ENCODE results near the gene FAM25G. TPM values are rescaled to one million over a fixed set of nuclear protein-coding genes. Genes with fewer than 3 reads are reported as not detected.
"Not testable (repeated sequence)": the region's sequence is repeated elsewhere in the genome, so short reads cannot be mapped to it uniquely, and the experiment has no call there.

FAM25G gene
- polyA plus RNA-seq, 1 of the 3 experiments (the other 2 are of a cell fraction) = not detected

DNA sequence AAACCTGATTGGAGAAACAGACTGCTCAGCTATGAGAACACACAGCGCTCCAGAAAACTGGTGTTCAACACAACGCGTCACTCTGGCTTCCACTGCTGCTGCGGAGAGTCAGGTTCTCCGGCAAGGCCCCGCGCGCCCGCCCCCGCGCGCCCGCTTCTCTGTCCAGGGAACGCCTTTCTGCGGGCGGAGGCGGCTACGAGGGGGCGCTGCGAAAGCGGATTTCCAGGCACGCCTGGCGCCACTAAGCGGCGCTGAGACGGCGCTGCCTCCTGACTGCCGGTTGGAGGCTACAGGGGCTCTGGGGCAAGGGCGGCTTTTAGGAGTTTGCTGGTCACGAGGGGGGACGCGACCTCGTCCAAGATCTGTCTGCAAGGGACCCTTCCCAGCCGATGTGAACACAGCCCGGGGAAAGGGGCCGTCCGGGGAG, 30.2 kb downstream of the FAM25G start:
- H3K36me3 ChIP-seq (replicated peaks in 1 of 2; ENCODE audit: control insufficient read depth in 1 of 2, insufficient read depth in 2 of 2, low read length in 1 of 2); H3K9me3 ChIP-seq; POLR2A ChIA-PET; H3F3A ChIP-seq (replicated peaks; ENCODE audit: insufficient read depth); H3K27me3 ChIP-seq (ENCODE audit: insufficient read depth); DNase-seq; CTCF ChIA-PET; H3K4me1 ChIP-seq (ENCODE audit: control insufficient read depth in 1 of 2, insufficient read depth in 2 of 2, low read depth in 1 of 2, low read length in 1 of 2); H3K9me2 ChIP-seq; H3K79me2 ChIP-seq (ENCODE audit: insufficient read depth); H4K20me1 ChIP-seq (ENCODE audit: insufficient read depth): not testable (repeated sequence)
- WGBS (ENCODE audit: low lambda C conversion rate) = 6% methylated on average over 19 of the region's 37 CpGs
- Histone ChIP-seq H3K4me3 (ENCODE audit: low read depth in 2 of 2, low read length in 1 of 2) (peak overlapping the region in 1 of 2 experiments; percentile 21; a peak in 2 of 4 replicates), H3K9ac (peak overlapping the region; percentile 52; the same call in 1 of the 2 replicates), H3K4me2 (peak overlapping the region; percentile 55; the same call in 1 of the 2 replicates), H3K27ac (ENCODE audit: low read depth in 2 of 2, low read length in 1 of 2) (peak overlapping the region in 1 of 2 experiments; percentile 61; a peak in 2 of 4 replicates), H2AFZ (ENCODE audit: low read depth) (peak overlapping the region; percentile 74; the same call in 1 of the 2 replicates)
- TF ChIP-seq RAD21 (IDR thresholded peaks at IDR 0.05; ENCODE audit: low read length) = peak; percentile 26; the same call in 1 of the 2 replicates

DNA sequence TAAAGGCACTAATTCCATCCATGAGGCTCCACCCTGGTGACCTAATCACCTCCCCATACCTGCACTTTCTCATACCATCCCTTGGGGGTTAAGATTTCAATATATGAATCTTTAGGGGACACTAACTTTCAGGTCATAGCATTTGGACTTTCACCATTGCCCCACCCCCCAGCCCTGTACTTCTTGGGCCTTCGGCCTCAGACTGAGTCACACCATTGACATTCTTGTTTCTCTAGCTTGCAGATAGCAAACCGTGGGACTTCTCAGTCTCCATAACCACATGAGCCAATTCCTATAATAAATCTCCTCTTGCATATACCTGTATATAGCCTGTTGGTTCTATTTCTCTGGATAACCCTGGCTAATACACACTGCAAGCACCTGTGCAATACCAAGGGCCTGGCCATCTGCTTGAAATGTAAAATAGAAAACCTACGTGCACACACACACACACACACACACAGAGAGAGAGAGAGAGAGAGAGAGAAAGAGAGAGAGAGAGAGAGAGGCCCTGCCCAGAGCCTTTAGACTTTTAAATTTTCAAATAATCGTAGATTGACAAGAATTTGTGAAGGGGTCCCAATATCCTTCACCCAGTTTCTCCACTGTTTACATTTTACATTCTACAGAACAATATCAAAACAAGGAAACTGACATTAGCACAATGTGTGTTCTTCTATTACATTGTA, 32.9 kb downstream of the FAM25G start:
- POLR2A ChIA-PET = no interaction called here
- no peaks in the 10 kb centered on the region for H3K9me3 ChIP-seq
- H4K20me1 ChIP-seq (ENCODE audit: insufficient read depth) = no peaks in the 10 kb centered on the region
- H3K9me2 ChIP-seq = no peaks in the 10 kb centered on the region
- H3F3A ChIP-seq (replicated peaks; ENCODE audit: insufficient read depth) = no peaks in the 10 kb centered on the region
- H3K36me3 ChIP-seq (replicated peaks in 1 of 2; ENCODE audit: control insufficient read depth in 1 of 2, insufficient read depth in 2 of 2, low read length in 1 of 2) = no peaks in the 10 kb centered on the region
- H3K27ac ChIP-seq (ENCODE audit: low read depth in 2 of 2, low read length in 1 of 2) = no peak overlapping the region
- peaks cover 0 to 3% of the 10 kb centered on the region in 2 experiments; a peak in 1 of 4 replicates for H3K4me1 ChIP-seq (ENCODE audit: control insufficient read depth in 1 of 2, insufficient read depth in 2 of 2, low read depth in 1 of 2, low read length in 1 of 2)
- 48% methylated on average over 4 of the region's 4 CpGs for WGBS (ENCODE audit: low lambda C conversion rate)
- no peaks in the 10 kb centered on the region for H3K79me2 ChIP-seq (ENCODE audit: insufficient read depth)
- no peak overlapping the region for H3K4me2 ChIP-seq
- TF ChIP-seq FOSL2 (IDR thresholded peaks at IDR 0.05; ENCODE audit: borderline replicate concordance, low read depth) (peak; percentile 30; the same call in 1 of the 2 replicates), NRF1 (IDR thresholded peaks at IDR 0.05; ENCODE audit: low read depth, low read length) (no peak)
- peak overlapping the region; percentile 70; the same call in 1 of the 2 replicates for H2AFZ ChIP-seq (ENCODE audit: low read depth)
- DNase-seq = no peak
- no peak overlapping the region for H3K9ac ChIP-seq
- H3K27me3 ChIP-seq (ENCODE audit: insufficient read depth) = no peaks in the 10 kb centered on the region
- CTCF ChIA-PET = no interaction called here
- H3K4me3 ChIP-seq (ENCODE audit: low read depth in 2 of 2, low read length in 1 of 2) = no peak overlapping the region

DNA sequence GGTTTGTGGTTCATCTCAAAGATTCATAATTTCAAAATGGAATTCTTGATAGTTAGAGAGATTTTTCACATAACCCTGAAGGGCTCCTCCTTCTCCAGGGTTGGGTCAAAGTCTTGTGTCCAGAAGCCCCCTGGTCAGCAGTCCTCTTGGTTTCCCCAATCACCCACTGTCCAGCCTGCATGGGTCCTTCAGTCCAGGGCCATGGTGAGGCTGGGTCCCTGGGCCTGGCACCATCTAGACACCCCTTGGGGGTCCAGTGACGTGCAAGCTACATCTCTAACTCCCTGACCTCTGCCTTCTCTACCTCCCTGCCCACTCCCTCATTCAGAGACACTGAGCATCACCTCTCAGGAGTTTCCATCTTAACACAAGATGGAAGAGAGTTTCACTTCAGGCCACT, 33.7 kb downstream of the FAM25G start:
- no peak overlapping the region for H3K4me2 ChIP-seq
- CTCF ChIA-PET = no interaction called here
- no peak overlapping the region for H3K9ac ChIP-seq
- no peaks in the 10 kb centered on the region for H3K27me3 ChIP-seq (ENCODE audit: insufficient read depth)
- H4K20me1 ChIP-seq (ENCODE audit: insufficient read depth) = no peaks in the 10 kb centered on the region
- WGBS (ENCODE audit: low lambda C conversion rate) = 86% methylated on average over 1 of the region's 1 CpG
- no peak overlapping the region; the same call in 1 of the 2 replicates for H2AFZ ChIP-seq (ENCODE audit: low read depth)
- no peak for DNase-seq
- H3F3A ChIP-seq (replicated peaks; ENCODE audit: insufficient read depth) = no peaks in the 10 kb centered on the region
- H3K27ac ChIP-seq (ENCODE audit: low read depth in 2 of 2, low read length in 1 of 2) = no peak overlapping the region
- H3K36me3 ChIP-seq (replicated peaks in 1 of 2; ENCODE audit: control insufficient read depth in 1 of 2, insufficient read depth in 2 of 2, low read length in 1 of 2) = no peaks in the 10 kb centered on the region
- no peaks in the 10 kb centered on the region for H3K79me2 ChIP-seq (ENCODE audit: insufficient read depth)
- POLR2A ChIA-PET = no interaction called here
- no peaks in the 10 kb centered on the region for H3K9me2 ChIP-seq
- no peak overlapping the region for H3K4me3 ChIP-seq (ENCODE audit: low read depth in 2 of 2, low read length in 1 of 2)
- no peaks in the 10 kb centered on the region for H3K9me3 ChIP-seq
- H3K4me1 ChIP-seq (ENCODE audit: control insufficient read depth in 1 of 2, insufficient read depth in 2 of 2, low read depth in 1 of 2, low read length in 1 of 2) = peaks cover 0 to 3% of the 10 kb centered on the region in 2 experiments; a peak in 1 of 4 replicates
- TF ChIP-seq EZH2phosphoT487 (IDR thresholded peaks at IDR 0.05; ENCODE audit: borderline replicate concordance, low read depth) (no peak), GATA2 (CRISPR knock-in tag; IDR thresholded peaks at IDR 0.05) (no peak), JUND (IDR thresholded peaks at IDR 0.05) (no peak), TCF12 (IDR thresholded peaks at IDR 0.05) (no peak), SMC3 (IDR thresholded peaks at IDR 0.05; ENCODE audit: low read depth, low read length) (no peak), EP300 (IDR thresholded peaks at IDR 0.05; ENCODE audit: borderline replicate concordance in 1 of 2, low read depth in 1 of 2, low read length in 1 of 2) (no peak), FOXM1 (IDR thresholded peaks at IDR 0.05; ENCODE audit: low read depth) (no peak), RCOR1 (IDR thresholded peaks at IDR 0.05; ENCODE audit: low read length) (no peak), SIN3A (IDR thresholded peaks at IDR 0.05; ENCODE audit: borderline replicate concordance, low read depth, low read length) (no peak), FOXJ3 (CRISPR knock-in tag; IDR thresholded peaks at IDR 0.05) (no peak)
- TF ChIP-seq, protein P1, sequence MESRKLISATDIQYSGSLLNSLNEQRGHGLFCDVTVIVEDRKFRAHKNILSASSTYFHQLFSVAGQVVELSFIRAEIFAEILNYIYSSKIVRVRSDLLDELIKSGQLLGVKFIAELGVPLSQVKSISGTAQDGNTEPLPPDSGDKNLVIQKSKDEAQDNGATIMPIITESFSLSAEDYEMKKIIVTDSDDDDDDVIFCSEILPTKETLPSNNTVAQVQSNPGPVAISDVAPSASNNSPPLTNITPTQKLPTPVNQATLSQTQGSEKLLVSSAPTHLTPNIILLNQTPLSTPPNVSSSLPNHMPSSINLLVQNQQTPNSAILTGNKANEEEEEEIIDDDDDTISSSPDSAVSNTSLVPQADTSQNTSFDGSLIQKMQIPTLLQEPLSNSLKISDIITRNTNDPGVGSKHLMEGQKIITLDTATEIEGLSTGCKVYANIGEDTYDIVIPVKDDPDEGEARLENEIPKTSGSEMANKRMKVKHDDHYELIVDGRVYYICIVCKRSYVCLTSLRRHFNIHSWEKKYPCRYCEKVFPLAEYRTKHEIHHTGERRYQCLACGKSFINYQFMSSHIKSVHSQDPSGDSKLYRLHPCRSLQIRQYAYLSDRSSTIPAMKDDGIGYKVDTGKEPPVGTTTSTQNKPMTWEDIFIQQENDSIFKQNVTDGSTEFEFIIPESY (IDR thresholded peaks at IDR 0.05; ENCODE audit: borderline replicate concordance, low read depth) = no peak
- TF ChIP-seq, protein P2, sequence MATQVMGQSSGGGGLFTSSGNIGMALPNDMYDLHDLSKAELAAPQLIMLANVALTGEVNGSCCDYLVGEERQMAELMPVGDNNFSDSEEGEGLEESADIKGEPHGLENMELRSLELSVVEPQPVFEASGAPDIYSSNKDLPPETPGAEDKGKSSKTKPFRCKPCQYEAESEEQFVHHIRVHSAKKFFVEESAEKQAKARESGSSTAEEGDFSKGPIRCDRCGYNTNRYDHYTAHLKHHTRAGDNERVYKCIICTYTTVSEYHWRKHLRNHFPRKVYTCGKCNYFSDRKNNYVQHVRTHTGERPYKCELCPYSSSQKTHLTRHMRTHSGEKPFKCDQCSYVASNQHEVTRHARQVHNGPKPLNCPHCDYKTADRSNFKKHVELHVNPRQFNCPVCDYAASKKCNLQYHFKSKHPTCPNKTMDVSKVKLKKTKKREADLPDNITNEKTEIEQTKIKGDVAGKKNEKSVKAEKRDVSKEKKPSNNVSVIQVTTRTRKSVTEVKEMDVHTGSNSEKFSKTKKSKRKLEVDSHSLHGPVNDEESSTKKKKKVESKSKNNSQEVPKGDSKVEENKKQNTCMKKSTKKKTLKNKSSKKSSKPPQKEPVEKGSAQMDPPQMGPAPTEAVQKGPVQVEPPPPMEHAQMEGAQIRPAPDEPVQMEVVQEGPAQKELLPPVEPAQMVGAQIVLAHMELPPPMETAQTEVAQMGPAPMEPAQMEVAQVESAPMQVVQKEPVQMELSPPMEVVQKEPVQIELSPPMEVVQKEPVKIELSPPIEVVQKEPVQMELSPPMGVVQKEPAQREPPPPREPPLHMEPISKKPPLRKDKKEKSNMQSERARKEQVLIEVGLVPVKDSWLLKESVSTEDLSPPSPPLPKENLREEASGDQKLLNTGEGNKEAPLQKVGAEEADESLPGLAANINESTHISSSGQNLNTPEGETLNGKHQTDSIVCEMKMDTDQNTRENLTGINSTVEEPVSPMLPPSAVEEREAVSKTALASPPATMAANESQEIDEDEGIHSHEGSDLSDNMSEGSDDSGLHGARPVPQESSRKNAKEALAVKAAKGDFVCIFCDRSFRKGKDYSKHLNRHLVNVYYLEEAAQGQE (IDR thresholded peaks at IDR 0.05; ENCODE audit: low read depth, low read length) = no peak
- TF ChIP-seq, protein P3, sequence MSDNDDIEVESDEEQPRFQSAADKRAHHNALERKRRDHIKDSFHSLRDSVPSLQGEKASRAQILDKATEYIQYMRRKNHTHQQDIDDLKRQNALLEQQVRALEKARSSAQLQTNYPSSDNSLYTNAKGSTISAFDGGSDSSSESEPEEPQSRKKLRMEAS (IDR thresholded peaks at IDR 0.05; ENCODE audit: low read depth) = no peak

Data from SK-N-SH (cell line).